Astrocyte of the spinal cord (primary cell): ENCODE results near the gene DNM1L.

Experiments used
- DNase-seq: peaks from one replicate; pipeline ENCODE4 v3.0.0; 2011; ENCODE audit warnings: low read depth, low spot score
- H3K4me3 ChIP-seq: 2 replicates; pipeline ENCODE4 v1.5.1; 2011; ENCODE audit warnings: low read depth, mild to moderate bottlenecking, low read length, moderate library complexity
- in situ Hi-C: cut with HindIII; loops from 2 replicates; pipeline ENCODE4 v1.10.0; 2017; ENCODE audit warnings: low sequenced_read_pairs
- TF ChIP-seq, protein P1 (sequence below): IDR thresholded peaks from 2 replicates; pipeline ENCODE4 v1.5.1; 2012; ENCODE audit warnings: low read depth, mild to moderate bottlenecking, low read length, inconsistent platforms

Gene DNM1L

GRCh38 chr12:32702473-32702872 lies 23.4 kb downstream of the DNM1L start:
- DNase-seq = no peak
- in situ Hi-C loops = no loop called here
- no peak overlapping the region for H3K4me3 ChIP-seq
- TF ChIP-seq, protein P1, sequence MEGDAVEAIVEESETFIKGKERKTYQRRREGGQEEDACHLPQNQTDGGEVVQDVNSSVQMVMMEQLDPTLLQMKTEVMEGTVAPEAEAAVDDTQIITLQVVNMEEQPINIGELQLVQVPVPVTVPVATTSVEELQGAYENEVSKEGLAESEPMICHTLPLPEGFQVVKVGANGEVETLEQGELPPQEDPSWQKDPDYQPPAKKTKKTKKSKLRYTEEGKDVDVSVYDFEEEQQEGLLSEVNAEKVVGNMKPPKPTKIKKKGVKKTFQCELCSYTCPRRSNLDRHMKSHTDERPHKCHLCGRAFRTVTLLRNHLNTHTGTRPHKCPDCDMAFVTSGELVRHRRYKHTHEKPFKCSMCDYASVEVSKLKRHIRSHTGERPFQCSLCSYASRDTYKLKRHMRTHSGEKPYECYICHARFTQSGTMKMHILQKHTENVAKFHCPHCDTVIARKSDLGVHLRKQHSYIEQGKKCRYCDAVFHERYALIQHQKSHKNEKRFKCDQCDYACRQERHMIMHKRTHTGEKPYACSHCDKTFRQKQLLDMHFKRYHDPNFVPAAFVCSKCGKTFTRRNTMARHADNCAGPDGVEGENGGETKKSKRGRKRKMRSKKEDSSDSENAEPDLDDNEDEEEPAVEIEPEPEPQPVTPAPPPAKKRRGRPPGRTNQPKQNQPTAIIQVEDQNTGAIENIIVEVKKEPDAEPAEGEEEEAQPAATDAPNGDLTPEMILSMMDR = no peak

GRCh38 chr12:32702946-32703345 lies 23.8 kb downstream of the DNM1L start:
- no peak for DNase-seq
- H3K4me3 ChIP-seq = no peak overlapping the region
- TF ChIP-seq, protein P1 = no peak
- in situ Hi-C loops = no loop called here

- in situ Hi-C loops = no loop called here
- DNase-seq = no peak
- TF ChIP-seq, protein P1 = no peak
- H3K4me3 ChIP-seq = no peak overlapping the region
Measured at GRCh38 chr12:32705783-32706182, 26.7 kb downstream of the DNM1L start.

DNA sequence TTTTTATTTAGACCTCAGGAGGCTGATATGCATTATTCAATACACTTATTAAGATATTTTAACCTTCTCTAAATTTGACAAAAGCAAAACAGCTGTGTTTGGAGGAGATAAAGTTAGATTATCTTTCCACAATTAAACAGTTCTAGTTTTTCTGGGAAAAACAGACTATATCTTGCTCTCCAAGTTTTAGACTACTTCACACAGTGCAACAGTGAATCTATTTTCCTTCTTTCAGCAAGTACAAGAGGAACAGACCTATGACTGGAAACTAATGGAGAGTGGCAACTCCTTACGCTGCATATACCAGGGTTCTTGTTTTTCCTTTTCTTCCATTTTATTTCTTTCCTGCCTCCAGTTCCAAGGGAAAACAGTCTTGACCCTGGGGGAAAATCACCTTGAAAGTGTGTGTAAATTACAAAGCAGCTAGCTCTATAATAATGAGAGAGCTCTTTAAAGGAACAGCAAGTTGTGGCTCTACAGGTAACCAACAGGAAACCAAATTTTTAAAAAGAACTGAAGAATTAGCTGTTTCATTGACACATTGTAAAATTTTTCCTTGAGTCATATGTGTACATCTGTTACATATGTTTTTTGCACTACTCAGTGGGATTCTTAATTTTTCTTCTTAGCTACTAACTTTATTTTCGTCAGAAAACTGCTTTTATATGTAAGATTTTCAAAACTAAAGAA lies 27.4 kb downstream of the DNM1L start:
- TF ChIP-seq, protein P1 = no peak
- DNase-seq = no peak
- no peak overlapping the region for H3K4me3 ChIP-seq
- in situ Hi-C loops = no loop called here

- TF ChIP-seq, protein P1 = no peak
- no peak overlapping the region for H3K4me3 ChIP-seq
- DNase-seq = no peak
- in situ Hi-C loops = no loop called here
Measured at GRCh38 chr12:32708926-32709325, 29.8 kb downstream of the DNM1L start.

- DNase-seq = no peak
- H3K4me3 ChIP-seq = no peak overlapping the region
- TF ChIP-seq, protein P1 = no peak
- in situ Hi-C loops = no loop called here
Measured at GRCh38 chr12:32714772-32715171, 35.7 kb downstream of the DNM1L start.
